ENCODE measurements around the gene ADCY1. TPM values are rescaled to one million over a fixed set of nuclear protein-coding genes. Genes with fewer than 3 reads are reported as not detected.

The ADCY1 gene
- total RNA-seq, 1 experiment from 2014 or later: not detected

GRCh38 chr7:45586542-45587520, 12.7 kb downstream of the ADCY1 start:
- no peak for DNase-seq
- Histone ChIP-seq H2AFZ (ENCODE audit: low read length) (no peak overlapping the region), H3K27ac (ENCODE audit: low read length) (no peak overlapping the region), H3K4me3 (ENCODE audit: low read length) (no peak overlapping the region), H3K9me3 (ENCODE audit: low read length) (no peaks in the 10 kb centered on the region), H3K4me2 (ENCODE audit: low read depth, low read length, poor library complexity, severe bottlenecking) (no peak overlapping the region), H3K9me2 (replicated peaks; ENCODE audit: insufficient read depth, low read length) (no peaks in the 10 kb centered on the region), H3K27me3 (ENCODE audit: low read length) (no peaks in the 10 kb centered on the region), H3K79me2 (ENCODE audit: low read length) (no peaks in the 10 kb centered on the region), H3K9ac (ENCODE audit: low read length) (no peak overlapping the region), H4K20me1 (ENCODE audit: insufficient read depth, low read depth, low read length) (no peaks in the 10 kb centered on the region), H3K36me3 (ENCODE audit: insufficient read depth, low read length) (no peaks in the 10 kb centered on the region), H3K4me1 (ENCODE audit: low read length) (no peaks in the 10 kb centered on the region)

GRCh38 chr7:45588466-45588865, 14.3 kb downstream of the ADCY1 start:
- DNase-seq: no peak
- no peaks in the 10 kb centered on the region for H3K27me3 ChIP-seq (ENCODE audit: low read length)
- no peaks in the 10 kb centered on the region for H3K9me3 ChIP-seq (ENCODE audit: low read length)
- no peak overlapping the region for H3K4me2 ChIP-seq (ENCODE audit: low read depth, low read length, poor library complexity, severe bottlenecking)
- H4K20me1 ChIP-seq (ENCODE audit: insufficient read depth, low read depth, low read length): no peaks in the 10 kb centered on the region
- no peaks in the 10 kb centered on the region for H3K36me3 ChIP-seq (ENCODE audit: insufficient read depth, low read length)
- no peak overlapping the region for H3K4me3 ChIP-seq (ENCODE audit: low read length)
- H3K79me2 ChIP-seq (ENCODE audit: low read length): no peaks in the 10 kb centered on the region
- no peak overlapping the region for H3K9ac ChIP-seq (ENCODE audit: low read length)
- no peak overlapping the region for H3K27ac ChIP-seq (ENCODE audit: low read length)
- no peaks in the 10 kb centered on the region for H3K4me1 ChIP-seq (ENCODE audit: low read length)
- no peaks in the 10 kb centered on the region for H3K9me2 ChIP-seq (replicated peaks; ENCODE audit: insufficient read depth, low read length)
- H2AFZ ChIP-seq (ENCODE audit: low read length): no peak overlapping the region

DNA sequence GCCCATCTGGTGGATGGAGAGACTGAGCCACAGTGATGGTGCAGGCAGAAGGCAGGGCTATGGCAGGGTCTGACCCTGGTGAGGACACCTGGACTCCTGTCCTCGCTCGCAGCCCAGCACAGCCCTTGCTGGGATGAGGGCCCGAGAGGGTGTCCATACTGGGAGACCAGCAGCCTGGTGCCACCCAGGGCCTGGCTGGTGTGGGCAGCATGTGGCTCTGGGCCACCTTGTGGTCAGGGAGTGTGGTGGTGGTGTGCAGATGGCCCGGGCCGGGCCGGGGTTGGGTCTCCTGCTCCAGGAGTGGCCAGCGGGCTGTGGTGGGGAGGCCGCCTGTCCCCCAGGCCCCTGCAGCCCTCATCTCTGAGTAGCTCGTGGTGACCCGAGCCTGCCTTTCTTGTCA, 14.9 kb downstream of the ADCY1 start:
- Histone ChIP-seq H3K27ac (ENCODE audit: low read length) (no peak overlapping the region), H4K20me1 (ENCODE audit: insufficient read depth, low read depth, low read length) (no peaks in the 10 kb centered on the region), H3K9ac (ENCODE audit: low read length) (no peak overlapping the region), H2AFZ (ENCODE audit: low read length) (no peak overlapping the region), H3K79me2 (ENCODE audit: low read length) (no peaks in the 10 kb centered on the region), H3K4me3 (ENCODE audit: low read length) (no peak overlapping the region), H3K4me2 (ENCODE audit: low read depth, low read length, poor library complexity, severe bottlenecking) (no peak overlapping the region), H3K36me3 (ENCODE audit: insufficient read depth, low read length) (no peaks in the 10 kb centered on the region), H3K4me1 (ENCODE audit: low read length) (no peaks in the 10 kb centered on the region), H3K9me2 (replicated peaks; ENCODE audit: insufficient read depth, low read length) (no peaks in the 10 kb centered on the region), H3K27me3 (ENCODE audit: low read length) (no peaks in the 10 kb centered on the region), H3K9me3 (ENCODE audit: low read length) (no peaks in the 10 kb centered on the region)
- DNase-seq: no peak

DNA sequence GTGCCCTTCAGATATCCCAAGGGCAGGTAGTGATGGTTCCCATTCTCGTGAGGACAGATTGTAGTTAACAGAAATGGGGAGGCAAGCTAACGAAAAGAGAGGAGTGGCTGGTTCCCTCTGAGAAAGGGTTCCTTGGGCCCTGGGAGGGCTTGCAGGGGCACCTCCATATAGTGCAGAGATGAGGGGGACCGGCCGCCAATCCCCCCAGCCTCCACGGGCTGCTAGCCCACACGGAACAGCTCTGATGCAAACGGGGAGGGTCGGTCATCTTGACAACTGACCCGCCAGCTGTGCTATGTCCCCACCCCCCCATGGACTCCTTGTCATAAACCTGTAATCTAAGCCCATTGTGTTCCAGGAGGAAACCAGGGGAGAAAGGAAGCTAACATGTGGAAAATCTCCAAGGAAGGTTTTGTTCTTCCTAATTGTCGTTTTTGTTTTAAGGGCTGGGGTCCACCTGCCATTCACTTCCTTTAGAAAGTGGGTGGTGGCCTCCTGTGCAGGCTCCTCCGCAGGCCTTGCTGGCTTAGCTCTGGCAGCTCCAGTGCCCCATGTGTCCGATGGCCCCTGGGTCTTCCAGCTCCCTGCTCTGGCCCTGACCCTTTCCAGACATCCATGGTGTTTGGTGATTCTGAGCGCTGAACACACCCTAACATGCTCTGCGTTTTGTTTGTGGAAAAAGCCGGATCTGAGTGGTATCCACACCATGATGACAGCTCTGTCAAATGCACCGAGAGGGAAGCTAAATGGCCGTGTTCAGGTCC, 15.9 kb downstream of the ADCY1 start:
- DNase-seq: no peak

GRCh38 chr7:45590679-45591057, 16.5 kb downstream of the ADCY1 start:
- Histone ChIP-seq H3K4me1 (ENCODE audit: low read length) (no peaks in the 10 kb centered on the region), H3K27ac (ENCODE audit: low read length) (no peak overlapping the region), H3K9me2 (replicated peaks; ENCODE audit: insufficient read depth, low read length) (no peaks in the 10 kb centered on the region), H3K9ac (ENCODE audit: low read length) (no peak overlapping the region), H3K27me3 (ENCODE audit: low read length) (no peaks in the 10 kb centered on the region), H3K79me2 (ENCODE audit: low read length) (no peaks in the 10 kb centered on the region), H3K4me2 (ENCODE audit: low read depth, low read length, poor library complexity, severe bottlenecking) (no peak overlapping the region), H3K9me3 (ENCODE audit: low read length) (no peaks in the 10 kb centered on the region), H3K36me3 (ENCODE audit: insufficient read depth, low read length) (no peaks in the 10 kb centered on the region), H4K20me1 (ENCODE audit: insufficient read depth, low read depth, low read length) (no peaks in the 10 kb centered on the region), H3K4me3 (ENCODE audit: low read length) (no peak overlapping the region), H2AFZ (ENCODE audit: low read length) (no peak overlapping the region)
- DNase-seq: no peak

More for the DNA sequence above, 15.9 kb downstream of the ADCY1 start:
- Histone ChIP-seq H3K9me3 (ENCODE audit: low read length) (no peaks in the 10 kb centered on the region), H3K9ac (ENCODE audit: low read length) (no peak overlapping the region), H3K36me3 (ENCODE audit: insufficient read depth, low read length) (no peaks in the 10 kb centered on the region), H3K27me3 (ENCODE audit: low read length) (no peaks in the 10 kb centered on the region), H3K4me2 (ENCODE audit: low read depth, low read length, poor library complexity, severe bottlenecking) (no peak overlapping the region), H3K79me2 (ENCODE audit: low read length) (no peaks in the 10 kb centered on the region), H4K20me1 (ENCODE audit: insufficient read depth, low read depth, low read length) (no peaks in the 10 kb centered on the region), H3K27ac (ENCODE audit: low read length) (no peak overlapping the region), H3K9me2 (replicated peaks; ENCODE audit: insufficient read depth, low read length) (no peaks in the 10 kb centered on the region), H2AFZ (ENCODE audit: low read length) (no peak overlapping the region), H3K4me1 (ENCODE audit: low read length) (no peaks in the 10 kb centered on the region), H3K4me3 (ENCODE audit: low read length) (no peak overlapping the region)

- Histone ChIP-seq H2AFZ (ENCODE audit: low read length) (no peak overlapping the region), H3K36me3 (ENCODE audit: insufficient read depth, low read length) (no peaks in the 10 kb centered on the region), H3K9ac (ENCODE audit: low read length) (no peak overlapping the region), H4K20me1 (ENCODE audit: insufficient read depth, low read depth, low read length) (no peaks in the 10 kb centered on the region), H3K9me3 (ENCODE audit: low read length) (no peaks in the 10 kb centered on the region), H3K4me1 (ENCODE audit: low read length) (no peaks in the 10 kb centered on the region), H3K79me2 (ENCODE audit: low read length) (no peaks in the 10 kb centered on the region), H3K4me3 (ENCODE audit: low read length) (no peak overlapping the region), H3K9me2 (replicated peaks; ENCODE audit: insufficient read depth, low read length) (no peaks in the 10 kb centered on the region), H3K4me2 (ENCODE audit: low read depth, low read length, poor library complexity, severe bottlenecking) (no peak overlapping the region), H3K27me3 (ENCODE audit: low read length) (no peaks in the 10 kb centered on the region), H3K27ac (ENCODE audit: low read length) (no peak overlapping the region)
- no peak for DNase-seq
These were observed 17.1 kb downstream of the ADCY1 start for GRCh38 chr7:45591101-45591906.

GRCh38 chr7:45592230-45592991, 18.2 kb downstream of the ADCY1 start:
- Histone ChIP-seq H3K27me3 (ENCODE audit: low read length) (no peaks in the 10 kb centered on the region), H4K20me1 (ENCODE audit: insufficient read depth, low read depth, low read length) (no peaks in the 10 kb centered on the region), H3K9me3 (ENCODE audit: low read length) (no peaks in the 10 kb centered on the region), H3K4me2 (ENCODE audit: low read depth, low read length, poor library complexity, severe bottlenecking) (no peak overlapping the region), H2AFZ (ENCODE audit: low read length) (no peak overlapping the region), H3K4me1 (ENCODE audit: low read length) (no peaks in the 10 kb centered on the region), H3K79me2 (ENCODE audit: low read length) (no peaks in the 10 kb centered on the region), H3K9me2 (replicated peaks; ENCODE audit: insufficient read depth, low read length) (no peaks in the 10 kb centered on the region), H3K36me3 (ENCODE audit: insufficient read depth, low read length) (no peaks in the 10 kb centered on the region), H3K4me3 (ENCODE audit: low read length) (no peak overlapping the region), H3K9ac (ENCODE audit: low read length) (no peak overlapping the region), H3K27ac (ENCODE audit: low read length) (no peak overlapping the region)
- DNase-seq: no peak

Data from Karpas-422 (cell line).